Heart left ventricle (tissue), 13 donors: ENCODE data around the gene PDGFC.

Experiments
- POLR2A ChIP-seq, 2 donors: fragments of 450-650 bp; IDR thresholded peaks; one replicate each; pipeline ENCODE4 v1.6.1; 2017; ENCODE audit warnings: antibody characterized with exemption in 2 of 2, mild to moderate bottlenecking in 2 of 2, moderate library complexity in 2 of 2
- TF ChIP-seq, protein P1 (sequence below), 12 donors: fragments of 200-600 bp; sonication (generic) in 4 of 12; IDR thresholded peaks; one replicate each; pipeline versions ENCODE4 v1.5.0 to v1.8.0; 2018 to 2022; ENCODE audit warnings: antibody characterized with exemption in 12 of 12, mild to moderate bottlenecking in 5 of 12
- donor health status: ischemic (EF 13 %, LVEDD 7.1; RV severe dilation, severe dysfunction).
- donor health status: DM: no; HTN: yes; CAD: no.
- donor health status: DM: no; HTN: no; CAD: no.
- donor health status: ischemic (EF 25% LVEDD 6.9; RV normal size, moderate dysfunction).
- donor health status: ischemic (EF 25% LVEDD 5.7; RV mildly dilated, moderate dysfunction).
- donor health status: ischemic (EF 35%, LVEDD 5.7; RV mildly dilated, moderate dysfunction).
- donor health status: nonischemic (EF 11% LVEDD 7.7; RV severe dilation, severe dysfunction).
- donor health status: DM: yes; HTN: yes; CAD: no.
- donor health status: PGD.
- donor health status: ischemic (EF 29% LVEDD 5.4; RV normal size, mild dysfunction).
- donor health status: nonischemic (EF 23%, LVEDD 6.1; RV moderate dilation, normal function).

DNA sequence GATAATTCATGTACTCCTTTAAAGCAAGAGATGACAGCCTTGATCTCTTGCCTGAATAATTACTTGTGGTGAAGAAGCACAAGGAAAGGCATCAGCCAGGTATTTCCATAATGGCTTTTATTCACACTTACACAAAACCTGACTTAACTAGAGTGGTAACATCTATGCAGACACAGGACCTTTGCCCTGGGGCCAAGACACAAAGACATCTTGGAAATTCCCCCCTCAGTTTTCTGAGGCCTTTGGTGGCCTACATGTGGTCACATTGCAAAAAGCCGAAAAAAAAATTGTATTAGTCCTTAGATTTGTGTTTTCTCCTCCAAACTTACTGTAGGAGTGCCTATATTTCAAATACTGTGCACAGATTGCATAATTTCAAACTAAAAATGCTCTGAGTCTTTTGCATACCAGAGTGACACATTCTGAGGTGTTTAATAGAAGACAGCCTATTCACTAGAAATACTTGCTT, 172.4 kb downstream of the PDGFC start:
- TF ChIP-seq, protein P1, sequence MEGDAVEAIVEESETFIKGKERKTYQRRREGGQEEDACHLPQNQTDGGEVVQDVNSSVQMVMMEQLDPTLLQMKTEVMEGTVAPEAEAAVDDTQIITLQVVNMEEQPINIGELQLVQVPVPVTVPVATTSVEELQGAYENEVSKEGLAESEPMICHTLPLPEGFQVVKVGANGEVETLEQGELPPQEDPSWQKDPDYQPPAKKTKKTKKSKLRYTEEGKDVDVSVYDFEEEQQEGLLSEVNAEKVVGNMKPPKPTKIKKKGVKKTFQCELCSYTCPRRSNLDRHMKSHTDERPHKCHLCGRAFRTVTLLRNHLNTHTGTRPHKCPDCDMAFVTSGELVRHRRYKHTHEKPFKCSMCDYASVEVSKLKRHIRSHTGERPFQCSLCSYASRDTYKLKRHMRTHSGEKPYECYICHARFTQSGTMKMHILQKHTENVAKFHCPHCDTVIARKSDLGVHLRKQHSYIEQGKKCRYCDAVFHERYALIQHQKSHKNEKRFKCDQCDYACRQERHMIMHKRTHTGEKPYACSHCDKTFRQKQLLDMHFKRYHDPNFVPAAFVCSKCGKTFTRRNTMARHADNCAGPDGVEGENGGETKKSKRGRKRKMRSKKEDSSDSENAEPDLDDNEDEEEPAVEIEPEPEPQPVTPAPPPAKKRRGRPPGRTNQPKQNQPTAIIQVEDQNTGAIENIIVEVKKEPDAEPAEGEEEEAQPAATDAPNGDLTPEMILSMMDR (IDR thresholded peaks at IDR 0.05), result no peak
- TF ChIP-seq POLR2A (IDR thresholded peaks at IDR 0.05), result no peak
